NCI-H748 (cell line): ENCODE measurements around the gene KIF26B.

Experiments
- DNase-seq: peaks from one replicate; lab custom pipeline; 2025; ENCODE audit not compliant: unreplicated experiment; lab: John Stamatoyannopoulos, UW

The KIF26B gene

GRCh38 chr1:245542365-245542764 is 387.6 kb downstream of the KIF26B start:
- DNase-seq, result no peak

GRCh38 chr1:245544236-245544635 is 389.5 kb downstream of the KIF26B start:
- DNase-seq, result no peak

- no peak for DNase-seq
Measured at GRCh38 chr1:245546875-245547274, 392.1 kb downstream of the KIF26B start.

GRCh38 chr1:245549996-245550719 is 395.4 kb downstream of the KIF26B start:
- DNase-seq, result no peak

- no peak for DNase-seq
Measured at GRCh38 chr1:245550720-245551043, 395.9 kb downstream of the KIF26B start.

GRCh38 chr1:245551536-245551935 is 396.8 kb downstream of the KIF26B start:
- DNase-seq, result no peak

GRCh38 chr1:245552331-245552730 is 397.5 kb downstream of the KIF26B start:
- no peak for DNase-seq

GRCh38 chr1:245556057-245556456 is 401.3 kb downstream of the KIF26B start:
- DNase-seq, result no peak

GRCh38 chr1:245558069-245558468 is 403.3 kb downstream of the KIF26B start:
- no peak for DNase-seq

- no peak for DNase-seq
Measured at GRCh38 chr1:245560316-245560859, 405.6 kb downstream of the KIF26B start.

- no peak for DNase-seq
Measured at GRCh38 chr1:245561665-245562234, 407.0 kb downstream of the KIF26B start.

- no peak for DNase-seq
Measured at GRCh38 chr1:245566134-245566533, 411.3 kb downstream of the KIF26B start.

- no peak for DNase-seq
Measured at GRCh38 chr1:245566952-245567351, 412.2 kb downstream of the KIF26B start.

GRCh38 chr1:245571815-245572294 is 417.1 kb downstream of the KIF26B start:
- no peak for DNase-seq

GRCh38 chr1:245572709-245573108 is 417.9 kb downstream of the KIF26B start:
- DNase-seq, result no peak

GRCh38 chr1:245575710-245576109 is 420.9 kb downstream of the KIF26B start:
- DNase-seq, result no peak

GRCh38 chr1:245576323-245576722 is 421.5 kb downstream of the KIF26B start:
- no peak for DNase-seq

GRCh38 chr1:245577191-245578157 is 422.7 kb downstream of the KIF26B start:
- DNase-seq, result no peak

GRCh38 chr1:245578308-245578707 is 423.5 kb downstream of the KIF26B start:
- DNase-seq, result no peak

- DNase-seq, result no peak
Measured at GRCh38 chr1:245578771-245579170, 424.0 kb downstream of the KIF26B start.

GRCh38 chr1:245579881-245580280 is 425.1 kb downstream of the KIF26B start:
- no peak for DNase-seq
